Measurements from ENCODE around the gene RAB30. TPM values are rescaled to one million over a fixed set of nuclear protein-coding genes. Genes with fewer than 3 reads are reported as not detected.

Gene RAB30
- total and polyA plus RNA-seq, 9 of the 15 experiments (the other 6 are each of a cell fraction or from before 2014, with no cell fraction given) = 0.29 to 1.3 (median 1.0) TPM

- no peak overlapping the region for H3K4me2 ChIP-seq (ENCODE audit: insufficient read depth, low read length)
- 22% methylated on average over 1 of the region's 1 CpG for WGBS (ENCODE audit: insufficient coverage, low coverage, missing lambda C conversion rate)
- TF ChIP-seq ESRRB (CRISPR knock-in tag; IDR thresholded peaks at IDR 0.05; ENCODE audit: borderline replicate concordance) = no peak
- no peak for TF ChIP-seq GTF2F1 (IDR thresholded peaks at IDR 0.05; ENCODE audit: low read depth, low read length)
- no peak for TF ChIP-seq E2F3 (CRISPR knock-in tag; IDR thresholded peaks at IDR 0.05)
- no peak for TF ChIP-seq ZBED1 (IDR thresholded peaks at IDR 0.05)
- no peak for TF ChIP-seq ASH1L (IDR thresholded peaks at IDR 0.05; ENCODE audit: borderline replicate concordance, low read depth, partially characterized antibody)
- TF ChIP-seq CBX2 (IDR thresholded peaks at IDR 0.05; ENCODE audit: insufficient read depth, low read length, poor library complexity, severe bottlenecking) = no peak
- no peak for TF ChIP-seq ZNF407 (IDR thresholded peaks at IDR 0.05; ENCODE audit: low read depth)
- TF ChIP-seq UBTF (IDR thresholded peaks at IDR 0.05; ENCODE audit: borderline replicate concordance in 1 of 2, low read depth in 2 of 2, low read length in 2 of 2) = no peak
- no peak for TF ChIP-seq TRIM25 (IDR thresholded peaks at IDR 0.05; ENCODE audit: borderline replicate concordance)
- no peak for TF ChIP-seq CXXC5 (CRISPR knock-in tag; IDR thresholded peaks at IDR 0.05)
- no peak for TF ChIP-seq ZNF668 (CRISPR knock-in tag; IDR thresholded peaks at IDR 0.05)
These were observed 15.1 kb downstream of the RAB30 start for GRCh38 chr11:83056611-83057010.

More at GRCh38 chr11:83056611-83057010, 15.1 kb downstream of the RAB30 start:
- peaks cover 0 to 3% of the 10 kb centered on the region in 2 experiments; a peak in 1 of 5 replicates for H3K27me3 ChIP-seq (ENCODE audit: control insufficient read depth in 2 of 2, insufficient read depth in 2 of 2, low read length in 2 of 2)
- ATAC-seq (no peak), DNase-seq (ENCODE audit: extremely low read depth in 1 of 4, low spot score in 3 of 4) (no peak), FAIRE-seq (no peak)
- intact Hi-C loops (cut with micrococcal nuclease) = no loop called here
- in situ Hi-C loops (cut with MboI) = no loop called here
- no peaks in the 10 kb centered on the region for H3K9me1 ChIP-seq (ENCODE audit: control insufficient read depth, insufficient read depth, low read length)
- no peak overlapping the region for H3K4me3 ChIP-seq
- peaks cover 0 to 4% of the 10 kb centered on the region in 2 experiments; a peak in 2 of 5 replicates for H3K4me1 ChIP-seq (replicated peaks in 1 of 2; ENCODE audit: control insufficient read depth in 2 of 2, insufficient read depth in 2 of 2, low read length in 2 of 2)
- H3K36me3 ChIP-seq (ENCODE audit: control insufficient read depth, insufficient read depth, low read length) = no peaks in the 10 kb centered on the region
- ChIA-PET CTCF (ENCODE audit: low intra/inter-chr PET ratio) (no interaction called here), POLR2A (interaction anchor here (0.7 kb wide), 1 partner anchor 15 kb away, joined by 3 read pairs; no protein-coding TSS in a partner anchor)
- BruUV-seq (replicated peaks) = no TSS peak
- H2AFZ ChIP-seq (ENCODE audit: low read depth, low read length) = no peak overlapping the region
- H3K27ac ChIP-seq (ENCODE audit: extremely low read depth, low read depth, low read length) = no peak overlapping the region
- H3K9me3 ChIP-seq (replicated peaks; ENCODE audit: control insufficient read depth, insufficient read depth, low read depth, low read length) = no peaks in the 10 kb centered on the region
- H3K9ac ChIP-seq (ENCODE audit: insufficient read depth in 1 of 2, low read depth in 2 of 2, low read length in 2 of 2) = no peak overlapping the region
- no peaks in the 10 kb centered on the region for H4K20me1 ChIP-seq (replicated peaks; ENCODE audit: control insufficient read depth, insufficient read depth, low read length)
- H3K79me2 ChIP-seq (ENCODE audit: control insufficient read depth, insufficient read depth, low read length) = no peaks in the 10 kb centered on the region
